Testis (tissue), 2 donors: ENCODE results near the gene GLG1.
"Not testable (repeated sequence)": the region's sequence is repeated elsewhere in the genome, so short reads cannot be mapped to it uniquely, and the experiment has no call there.

Experiments used
- POLR2A ChIP-seq: fragments of 450-650 bp; IDR thresholded peaks from one replicate; pipeline ENCODE4 v1.6.1; 2017; ENCODE audit warnings: antibody characterized with exemption, mild to moderate bottlenecking, moderate library complexity
- TF ChIP-seq, protein P1 (sequence below), 3 experiments: fragments of 450-650 bp in 2 of 3; fragments of 200-600 bp in 1 of 3; sonication (generic) in 1 of 3; IDR thresholded peaks; one replicate each; pipeline ENCODE4 v1.5.1; 2016 to 2019; ENCODE audit warnings: antibody characterized with exemption in 3 of 3, mild to moderate bottlenecking in 2 of 3, moderate library complexity in 1 of 3

GRCh38 chr16:74412138-74412774 is 194.7 kb downstream of the GLG1 start:
- TF ChIP-seq, protein P1, sequence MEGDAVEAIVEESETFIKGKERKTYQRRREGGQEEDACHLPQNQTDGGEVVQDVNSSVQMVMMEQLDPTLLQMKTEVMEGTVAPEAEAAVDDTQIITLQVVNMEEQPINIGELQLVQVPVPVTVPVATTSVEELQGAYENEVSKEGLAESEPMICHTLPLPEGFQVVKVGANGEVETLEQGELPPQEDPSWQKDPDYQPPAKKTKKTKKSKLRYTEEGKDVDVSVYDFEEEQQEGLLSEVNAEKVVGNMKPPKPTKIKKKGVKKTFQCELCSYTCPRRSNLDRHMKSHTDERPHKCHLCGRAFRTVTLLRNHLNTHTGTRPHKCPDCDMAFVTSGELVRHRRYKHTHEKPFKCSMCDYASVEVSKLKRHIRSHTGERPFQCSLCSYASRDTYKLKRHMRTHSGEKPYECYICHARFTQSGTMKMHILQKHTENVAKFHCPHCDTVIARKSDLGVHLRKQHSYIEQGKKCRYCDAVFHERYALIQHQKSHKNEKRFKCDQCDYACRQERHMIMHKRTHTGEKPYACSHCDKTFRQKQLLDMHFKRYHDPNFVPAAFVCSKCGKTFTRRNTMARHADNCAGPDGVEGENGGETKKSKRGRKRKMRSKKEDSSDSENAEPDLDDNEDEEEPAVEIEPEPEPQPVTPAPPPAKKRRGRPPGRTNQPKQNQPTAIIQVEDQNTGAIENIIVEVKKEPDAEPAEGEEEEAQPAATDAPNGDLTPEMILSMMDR (IDR thresholded peaks at IDR 0.05): not testable (repeated sequence)
- TF ChIP-seq POLR2A: not testable (repeated sequence)
